ENCODE data around the gene VPS39.

VPS39 gene

GRCh38 chr15:42131826-42132806, 76.0 kb downstream of the VPS39 start:
- no peak overlapping the region for H3K4me3 ChIP-seq (replicated peaks; ENCODE audit: low read depth, low read length)
- TF ChIP-seq, protein P1, sequence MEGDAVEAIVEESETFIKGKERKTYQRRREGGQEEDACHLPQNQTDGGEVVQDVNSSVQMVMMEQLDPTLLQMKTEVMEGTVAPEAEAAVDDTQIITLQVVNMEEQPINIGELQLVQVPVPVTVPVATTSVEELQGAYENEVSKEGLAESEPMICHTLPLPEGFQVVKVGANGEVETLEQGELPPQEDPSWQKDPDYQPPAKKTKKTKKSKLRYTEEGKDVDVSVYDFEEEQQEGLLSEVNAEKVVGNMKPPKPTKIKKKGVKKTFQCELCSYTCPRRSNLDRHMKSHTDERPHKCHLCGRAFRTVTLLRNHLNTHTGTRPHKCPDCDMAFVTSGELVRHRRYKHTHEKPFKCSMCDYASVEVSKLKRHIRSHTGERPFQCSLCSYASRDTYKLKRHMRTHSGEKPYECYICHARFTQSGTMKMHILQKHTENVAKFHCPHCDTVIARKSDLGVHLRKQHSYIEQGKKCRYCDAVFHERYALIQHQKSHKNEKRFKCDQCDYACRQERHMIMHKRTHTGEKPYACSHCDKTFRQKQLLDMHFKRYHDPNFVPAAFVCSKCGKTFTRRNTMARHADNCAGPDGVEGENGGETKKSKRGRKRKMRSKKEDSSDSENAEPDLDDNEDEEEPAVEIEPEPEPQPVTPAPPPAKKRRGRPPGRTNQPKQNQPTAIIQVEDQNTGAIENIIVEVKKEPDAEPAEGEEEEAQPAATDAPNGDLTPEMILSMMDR (IDR thresholded peaks at IDR 0.05; ENCODE audit: low read length, missing control alignments), result no peak
- DNase-seq (ENCODE audit: low read depth), result no peak

GRCh38 chr15:42131006-42131405, 77.1 kb downstream of the VPS39 start:
- TF ChIP-seq, protein P1 (IDR thresholded peaks at IDR 0.05; ENCODE audit: low read length, missing control alignments), result no peak
- no peak overlapping the region for H3K4me3 ChIP-seq (replicated peaks; ENCODE audit: low read depth, low read length)
- no peak for DNase-seq (ENCODE audit: low read depth)

- DNase-seq (ENCODE audit: low read depth), result no peak
- no peak overlapping the region for H3K4me3 ChIP-seq (replicated peaks; ENCODE audit: low read depth, low read length)
- TF ChIP-seq, protein P1 (IDR thresholded peaks at IDR 0.05; ENCODE audit: low read length, missing control alignments), result no peak
Measured at GRCh38 chr15:42130246-42130986, 77.7 kb downstream of the VPS39 start.

GRCh38 chr15:42129364-42129763, 78.7 kb downstream of the VPS39 start:
- DNase-seq (ENCODE audit: low read depth), result no peak
- no peak overlapping the region for H3K4me3 ChIP-seq (replicated peaks; ENCODE audit: low read depth, low read length)
- TF ChIP-seq, protein P1 (IDR thresholded peaks at IDR 0.05; ENCODE audit: low read length, missing control alignments), result no peak

GRCh38 chr15:42128476-42128875, 79.6 kb downstream of the VPS39 start:
- DNase-seq (ENCODE audit: low read depth), result no peak
- TF ChIP-seq, protein P1 (IDR thresholded peaks at IDR 0.05; ENCODE audit: low read length, missing control alignments), result no peak
- H3K4me3 ChIP-seq (replicated peaks; ENCODE audit: low read depth, low read length), result no peak overlapping the region

DNA sequence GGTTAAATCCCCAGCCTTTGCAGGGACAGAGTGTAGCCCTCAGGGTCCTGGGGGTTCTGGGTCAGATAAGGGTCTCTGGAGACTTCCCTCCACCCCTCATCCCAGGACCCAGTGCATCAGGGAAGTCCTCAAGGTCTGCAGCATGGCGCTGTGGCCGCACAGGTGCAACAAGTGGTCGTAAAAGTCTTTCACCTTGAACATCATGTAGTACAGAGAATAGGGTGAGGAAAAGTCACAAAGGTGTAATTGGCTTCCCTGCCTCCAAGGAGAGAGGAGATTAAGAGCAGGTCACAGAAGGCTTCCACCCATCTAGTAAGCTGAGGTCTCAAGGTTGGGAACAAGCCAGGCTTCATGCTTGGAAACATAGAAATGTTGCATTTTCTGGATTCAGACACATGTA, 84.6 kb downstream of the VPS39 start:
- H3K4me3 ChIP-seq (replicated peaks; ENCODE audit: low read depth, low read length), result no peak overlapping the region
- DNase-seq (ENCODE audit: low read depth), result no peak
- TF ChIP-seq, protein P1 (IDR thresholded peaks at IDR 0.05; ENCODE audit: low read length, missing control alignments), result no peak

Measured in fibroblast of pulmonary artery (primary cell).